GM19238 (cell line): ENCODE measurements around the gene CRABP1.
"Not testable (repeated sequence)": the region's sequence is repeated elsewhere in the genome, so short reads cannot be mapped to it uniquely, and the experiment has no call there.

Experiments used
- DNase-seq: peaks from one replicate; pipeline ENCODE4 v3.0.0; 2011; ENCODE audit warnings: low spot score; ENCODE audit not compliant: insufficient read length

Gene CRABP1

GRCh38 chr15:78372880-78373279 lies 32.7 kb downstream of the CRABP1 start:
- no peak for DNase-seq

GRCh38 chr15:78374436-78375393 lies 34.6 kb downstream of the CRABP1 start:
- DNase-seq, result no peak

GRCh38 chr15:78380143-78380542 lies 40.0 kb downstream of the CRABP1 start:
- not testable (repeated sequence) for DNase-seq

- no peak for DNase-seq
Observed at GRCh38 chr15:78382114-78382880, 42.1 kb downstream of the CRABP1 start.

GRCh38 chr15:78384651-78385050 lies 44.5 kb downstream of the CRABP1 start:
- no peak for DNase-seq

- DNase-seq, result no peak
Observed at GRCh38 chr15:78387246-78388037, 47.3 kb downstream of the CRABP1 start.

GRCh38 chr15:78388865-78389264 lies 48.7 kb downstream of the CRABP1 start:
- no peak for DNase-seq

- DNase-seq, result no peak
Observed at GRCh38 chr15:78389322-78389721, 49.2 kb downstream of the CRABP1 start.

- no peak for DNase-seq
Observed at GRCh38 chr15:78389738-78390137, 49.6 kb downstream of the CRABP1 start.

GRCh38 chr15:78390242-78390641 lies 50.1 kb downstream of the CRABP1 start:
- DNase-seq, result no peak

- DNase-seq, result no peak
Observed at GRCh38 chr15:78390826-78391225, 50.7 kb downstream of the CRABP1 start.

GRCh38 chr15:78391781-78392180 lies 51.6 kb downstream of the CRABP1 start:
- DNase-seq, result no peak

GRCh38 chr15:78392430-78392829 lies 52.3 kb downstream of the CRABP1 start:
- no peak for DNase-seq

- no peak for DNase-seq
Observed at GRCh38 chr15:78393137-78393536, 53.0 kb downstream of the CRABP1 start.

- no peak for DNase-seq
Observed at GRCh38 chr15:78394026-78394425, 53.9 kb downstream of the CRABP1 start.

- DNase-seq, result no peak
Observed at GRCh38 chr15:78394981-78395616, 54.9 kb downstream of the CRABP1 start.

GRCh38 chr15:78396186-78396814 lies 56.1 kb downstream of the CRABP1 start:
- no peak for DNase-seq

GRCh38 chr15:78396976-78397375 lies 56.8 kb downstream of the CRABP1 start:
- DNase-seq, result no peak

GRCh38 chr15:78397382-78397781 lies 57.2 kb downstream of the CRABP1 start:
- no peak for DNase-seq
